C4-2B (cell line): Measurements from ENCODE around the gene RAB1A.

Experiments used
- ZFX ChIP-seq: fragments of 450-650 bp; IDR thresholded peaks from 2 replicates; pipeline ENCODE4 v1.6.1; 2017
- TF ChIP-seq, protein P1 (sequence below): fragments of 450-650 bp; conservative IDR thresholded peaks from 2 replicates; pipeline ENCODE4 v1.5.1; 2017; ENCODE audit warnings: mild to moderate bottlenecking

DNA sequence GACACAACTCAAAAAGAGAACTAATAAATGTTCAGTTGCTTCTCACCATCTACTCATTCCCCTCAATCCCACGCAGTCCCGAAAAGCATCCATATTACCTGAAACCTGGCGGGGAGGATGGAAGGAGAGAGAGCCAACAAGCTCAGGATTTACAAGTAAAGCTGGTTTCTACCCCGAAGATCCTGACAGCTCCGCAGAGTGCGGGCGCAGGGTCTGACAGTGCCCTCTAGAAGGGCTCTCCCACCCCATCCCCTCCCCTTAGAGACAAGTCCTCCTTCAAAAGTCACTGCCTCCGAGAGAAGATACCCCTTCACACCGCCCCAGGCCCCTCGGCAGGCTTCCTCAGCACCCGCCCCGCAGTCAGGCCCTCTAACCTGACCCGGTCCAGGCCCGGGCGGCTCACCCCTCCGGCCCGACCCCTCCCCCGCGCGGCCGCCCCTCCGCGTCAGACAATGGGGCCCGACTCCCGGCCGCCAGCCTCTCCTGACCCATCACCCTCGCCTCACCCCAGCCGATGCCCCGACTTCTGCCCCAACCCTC is 550 bp downstream of the RAB1A start:
- TF ChIP-seq, protein P1, sequence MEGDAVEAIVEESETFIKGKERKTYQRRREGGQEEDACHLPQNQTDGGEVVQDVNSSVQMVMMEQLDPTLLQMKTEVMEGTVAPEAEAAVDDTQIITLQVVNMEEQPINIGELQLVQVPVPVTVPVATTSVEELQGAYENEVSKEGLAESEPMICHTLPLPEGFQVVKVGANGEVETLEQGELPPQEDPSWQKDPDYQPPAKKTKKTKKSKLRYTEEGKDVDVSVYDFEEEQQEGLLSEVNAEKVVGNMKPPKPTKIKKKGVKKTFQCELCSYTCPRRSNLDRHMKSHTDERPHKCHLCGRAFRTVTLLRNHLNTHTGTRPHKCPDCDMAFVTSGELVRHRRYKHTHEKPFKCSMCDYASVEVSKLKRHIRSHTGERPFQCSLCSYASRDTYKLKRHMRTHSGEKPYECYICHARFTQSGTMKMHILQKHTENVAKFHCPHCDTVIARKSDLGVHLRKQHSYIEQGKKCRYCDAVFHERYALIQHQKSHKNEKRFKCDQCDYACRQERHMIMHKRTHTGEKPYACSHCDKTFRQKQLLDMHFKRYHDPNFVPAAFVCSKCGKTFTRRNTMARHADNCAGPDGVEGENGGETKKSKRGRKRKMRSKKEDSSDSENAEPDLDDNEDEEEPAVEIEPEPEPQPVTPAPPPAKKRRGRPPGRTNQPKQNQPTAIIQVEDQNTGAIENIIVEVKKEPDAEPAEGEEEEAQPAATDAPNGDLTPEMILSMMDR: no peak
- no peak for TF ChIP-seq ZFX
